ENCODE measurements around the gene WDFY3. TPM values are rescaled to one million over a fixed set of nuclear protein-coding genes. Genes with fewer than 3 reads are reported as not detected.

The WDFY3 gene
- total and polyA plus RNA-seq, 2 of the 13 experiments (the other 11 are each of a cell fraction or from before 2014, with no cell fraction given) = 16.7 to 24.5 TPM

- POLR2A ChIA-PET = no interaction called here
- Histone ChIP-seq H3K4me2 (ENCODE audit: low read depth, low read length) (no peak overlapping the region), H3K4me3 (replicated peaks in 1 of 3; ENCODE audit: insufficient read depth in 1 of 3, low read depth in 2 of 3, low read length in 3 of 3) (no peak overlapping the region), H3K9me3 (ENCODE audit: low read length) (no peaks in the 10 kb centered on the region), H3K27me3 (ENCODE audit: control insufficient read depth in 1 of 2, insufficient read depth in 2 of 2, low read length in 2 of 2) (no peaks in the 10 kb centered on the region), H3K4me1 (ENCODE audit: insufficient read depth, low read length) (no peaks in the 10 kb centered on the region), H3K9ac (ENCODE audit: insufficient read depth, low read depth, low read length) (no peak overlapping the region), H3K36me3 (replicated peaks in 1 of 2; ENCODE audit: control insufficient read depth in 1 of 2, insufficient read depth in 2 of 2, low read length in 2 of 2) (0 out of 5 replicates have a peak, but pooled peaks cover 0 to 7% of the 10 kb centered on the region in 2 experiments), H2AFZ (ENCODE audit: low read length) (no peak overlapping the region), H3K27ac (ENCODE audit: extremely low read length, insufficient read depth, low read length) (no peak overlapping the region), H3K79me2 (ENCODE audit: insufficient read depth, low read length) (no peaks in the 10 kb centered on the region), H4K20me1 (ENCODE audit: insufficient read depth, low read length) (no peaks in the 10 kb centered on the region)
- ATAC-seq (no peak), DNase-seq (ENCODE audit: low spot score) (no peak), FAIRE-seq (no peak)
- 100% methylated on average over 2 of the region's 2 CpGs for WGBS (ENCODE audit: low lambda C conversion rate)
- in situ Hi-C loops (cut with HindIII; ENCODE audit: extremely low pct_ligation_motif_present, low pct_unique_long_range_greater_than_20kb) (no loop called here), intact Hi-C loops (cut with micrococcal nuclease; ENCODE audit: unreplicated experiment) (no loop called here)
- no TSS peak for BruUV-seq (replicated peaks)
- CTCF ChIA-PET (ENCODE audit: low intra/inter-chr PET ratio, low total read pairs) = no interaction called here
- TF ChIP-seq NFE2L2 (IDR thresholded peaks at IDR 0.05; ENCODE audit: low read length) (no peak), DMTF1 (CRISPR knock-in tag; IDR thresholded peaks at IDR 0.05) (no peak), ZNF598 (CRISPR knock-in tag; IDR thresholded peaks at IDR 0.05; ENCODE audit: borderline replicate concordance) (no peak), KMT2A (CRISPR knock-in tag; IDR thresholded peaks at IDR 0.05) (no peak), ZNF234 (CRISPR knock-in tag; conservative IDR thresholded peaks at IDR 0.05) (no peak), ZNF225 (CRISPR knock-in tag; IDR thresholded peaks at IDR 0.05) (no peak), ATF7 (IDR thresholded peaks at IDR 0.05) (no peak), ATF7 (CRISPR knock-in tag; IDR thresholded peaks at IDR 0.05) (no peak), ZSCAN5A (CRISPR knock-in tag; IDR thresholded peaks at IDR 0.05; ENCODE audit: borderline replicate concordance) (no peak), MEF2D (CRISPR knock-in tag; IDR thresholded peaks at IDR 0.05) (no peak)
Measured at GRCh38 chr4:84912741-84913140, 53.7 kb downstream of the WDFY3 start.
